HG02981 (cell line): Measurements from ENCODE around the gene HDDC2.

Source experiments
- ATAC-seq: cut with Tn5 transposase; IDR thresholded peaks from one replicate; pipeline ENCODE4 v1.9.1; 2021; ENCODE audit warnings: mild to moderate bottlenecking, moderate library complexity; ENCODE audit not compliant: unreplicated experiment

The HDDC2 gene

GRCh38 chr6:125245109-125245508, 56.7 kb downstream of the HDDC2 start:
- no peak for ATAC-seq

- no peak for ATAC-seq
Measured at GRCh38 chr6:125237764-125238163, 64.0 kb downstream of the HDDC2 start.

GRCh38 chr6:125236536-125237327, 65.0 kb downstream of the HDDC2 start:
- ATAC-seq = no peak

GRCh38 chr6:125233202-125233601, 68.6 kb downstream of the HDDC2 start:
- ATAC-seq = no peak

GRCh38 chr6:125232466-125232865, 69.3 kb downstream of the HDDC2 start:
- no peak for ATAC-seq

GRCh38 chr6:125231574-125232343, 70.0 kb downstream of the HDDC2 start:
- no peak for ATAC-seq

- ATAC-seq = no peak
Measured at GRCh38 chr6:125231133-125231532, 70.6 kb downstream of the HDDC2 start.

GRCh38 chr6:125230674-125231073, 71.1 kb downstream of the HDDC2 start:
- no peak for ATAC-seq

GRCh38 chr6:125228981-125229479, 72.7 kb downstream of the HDDC2 start:
- ATAC-seq = no peak

GRCh38 chr6:125227244-125227643, 74.5 kb downstream of the HDDC2 start:
- no peak for ATAC-seq
